ENCODE results near the gene CRACR2A.

GRCh38 chr12:3751151-3752095 is 1.5 kb downstream of the CRACR2A start:
- TF ChIP-seq CTCF (conservative IDR thresholded peaks at IDR 0.05 in 1 of 2, IDR thresholded peaks at IDR 0.05 in 1 of 2; ENCODE audit: extremely low read depth in 1 of 2, insufficient read depth in 1 of 2, low read depth in 1 of 2, low read length in 2 of 2) (no peak), EZH2 (IDR thresholded peaks at IDR 0.05; ENCODE audit: borderline replicate concordance, low read length) (no peak)

All from mammary epithelial cell (primary cell).